Measurements from ENCODE around the gene RPS13.
"Not testable (repeated sequence)": the region's sequence is repeated elsewhere in the genome, so short reads cannot be mapped to it uniquely, and the experiment has no call there.

The RPS13 gene

GRCh38 chr11:17063171-17064002 lies 14.1 kb downstream of the RPS13 start:
- peak; percentile 31 for DNase-seq

GRCh38 chr11:17051146-17051545 lies 26.3 kb downstream of the RPS13 start:
- DNase-seq, result not testable (repeated sequence)

- DNase-seq, result not testable (repeated sequence)
These were observed 29.0 kb downstream of the RPS13 start for GRCh38 chr11:17048491-17048890.

- DNase-seq, result no peak
These were observed 30.8 kb downstream of the RPS13 start for GRCh38 chr11:17046690-17047089.

GRCh38 chr11:17036666-17037658 lies 40.5 kb downstream of the RPS13 start:
- DNase-seq, result no peak

GRCh38 chr11:17034027-17034426 lies 43.4 kb downstream of the RPS13 start:
- not testable (repeated sequence) for DNase-seq

- DNase-seq, result no peak
These were observed 50.9 kb downstream of the RPS13 start for GRCh38 chr11:17026487-17027082.

GRCh38 chr11:17024924-17025323 lies 52.5 kb downstream of the RPS13 start:
- DNase-seq, result no peak
